IMR-90 (cell line): ENCODE data around the gene ESD.
"Not testable (repeated sequence)": the region's sequence is repeated elsewhere in the genome, so short reads cannot be mapped to it uniquely, and the experiment has no call there.

ENCODE experiments used
- CTCF ChIP-seq: conservative IDR thresholded peaks from 2 replicates; pipeline ENCODE4 v1.5.1; 2012; ENCODE audit warnings: mild to moderate bottlenecking, low read depth, low read length, improper control_type of control experiment
- ELK1 ChIP-seq: fragments of 150-350 bp; IDR thresholded peaks from 2 replicates; pipeline ENCODE4 v1.6.1; 2016; ENCODE audit warnings: low read depth, mild to moderate bottlenecking, low read length, moderate library complexity, borderline replicate concordance
- FOS ChIP-seq: fragments of 150-350 bp; IDR thresholded peaks from 2 replicates; pipeline ENCODE4 v1.6.1; 2016; ENCODE audit warnings: low read depth, low read length
- MAFK ChIP-seq: IDR thresholded peaks from 2 replicates; pipeline ENCODE4 v1.6.1; 2012; ENCODE audit warnings: low read depth, low read length, improper control_type of control experiment
- MXI1 ChIP-seq: IDR thresholded peaks from 2 replicates; pipeline ENCODE4 v1.6.1; 2012; ENCODE audit warnings: low read depth, mild to moderate bottlenecking, low read length, moderate library complexity, borderline replicate concordance
- NFE2L2 ChIP-seq: fragments of 150-350 bp; IDR thresholded peaks from 2 replicates; pipeline ENCODE4 v1.6.1; 2016; ENCODE audit warnings: low read depth, mild to moderate bottlenecking, low read length
- POLR2A ChIP-seq: IDR thresholded peaks from 2 replicates; pipeline ENCODE4 v1.6.1; 2012; ENCODE audit warnings: mild to moderate bottlenecking, low read depth, low read length
- RAD21 ChIP-seq: IDR thresholded peaks from 2 replicates; pipeline ENCODE4 v1.6.1; 2012; ENCODE audit warnings: low read length, improper control_type of control experiment
- RCOR1 ChIP-seq: IDR thresholded peaks from 2 replicates; pipeline ENCODE4 v1.6.1; 2012; ENCODE audit warnings: mild to moderate bottlenecking, low read length, improper control_type of control experiment; ENCODE audit not compliant: insufficient replicate concordance
- RFX5 ChIP-seq: IDR thresholded peaks from 2 replicates; pipeline ENCODE4 v1.8.0; 2012; ENCODE audit warnings: low read depth, mild to moderate bottlenecking, low read length, moderate library complexity

- not testable (repeated sequence) for TF ChIP-seq MAFK, NFE2L2, CTCF, RCOR1, RAD21, ELK1, POLR2A, FOS, RFX5, MXI1
Observed at GRCh38 chr13:46769925-46770324, 27.0 kb downstream of the ESD start.
